Epidermal melanocyte (primary cell): Measurements from ENCODE around the gene GPR17.

Experiments
- DNase-seq: peaks from one replicate; pipeline ENCODE4 v3.0.0; 2011; ENCODE audit warnings: low spot score; ENCODE audit not compliant: insufficient read length

The GPR17 gene

DNA sequence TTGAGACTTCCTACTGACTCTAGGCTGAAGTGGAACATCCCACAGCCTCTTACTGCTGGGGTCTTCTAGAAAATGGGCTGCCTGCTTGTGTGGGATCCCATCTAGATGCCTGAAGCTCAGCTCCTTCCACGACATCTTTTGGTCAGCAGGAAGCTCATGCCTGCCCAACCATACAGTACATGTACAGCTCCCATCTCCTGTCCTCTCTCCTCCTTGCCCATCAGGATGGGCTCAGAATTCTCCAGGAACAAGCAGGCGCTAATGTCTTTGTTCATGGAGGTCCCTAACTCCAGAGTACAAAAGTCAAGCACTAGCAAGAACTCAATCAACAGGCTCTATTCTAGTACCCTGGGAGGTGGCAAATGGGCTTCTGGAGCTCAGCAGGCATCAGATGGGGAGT, 31.7 kb upstream of the GPR17 start:
- no peak for DNase-seq

GRCh38 chr2:127614731-127615130, 31.2 kb upstream of the GPR17 start:
- DNase-seq = peak; percentile 87

DNA sequence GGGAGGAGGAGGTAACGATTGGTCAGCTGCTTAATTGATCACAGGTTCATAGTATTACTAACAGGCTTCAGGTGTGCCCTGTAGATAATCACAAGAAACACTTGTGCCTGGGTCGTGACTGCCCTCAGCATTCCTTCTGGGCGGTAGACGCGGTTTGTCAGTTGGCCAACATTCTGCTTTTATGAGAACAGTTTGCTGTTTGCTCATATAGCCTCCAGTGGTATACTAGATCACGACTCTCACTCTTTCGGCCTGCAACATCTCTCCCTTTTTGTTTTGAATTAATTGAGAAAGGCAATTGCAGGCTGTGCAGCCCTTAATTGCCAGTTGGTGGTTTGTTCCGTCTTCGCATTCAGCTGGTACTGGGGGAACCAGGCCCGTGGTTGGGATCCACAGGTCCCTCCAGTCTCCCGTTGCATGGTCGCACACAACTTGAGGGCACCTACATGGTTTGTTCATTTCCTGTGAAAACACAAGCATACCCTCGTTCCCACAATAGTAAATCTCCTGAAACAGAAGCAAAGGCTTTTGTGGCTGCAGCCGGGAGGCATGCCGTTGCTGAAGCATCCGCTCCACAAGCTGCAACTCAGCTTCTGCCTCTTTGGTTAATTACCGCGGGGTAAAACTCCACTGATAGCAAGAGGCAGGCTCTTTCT, 30.3 kb upstream of the GPR17 start:
- DNase-seq = peak; percentile 69

DNA sequence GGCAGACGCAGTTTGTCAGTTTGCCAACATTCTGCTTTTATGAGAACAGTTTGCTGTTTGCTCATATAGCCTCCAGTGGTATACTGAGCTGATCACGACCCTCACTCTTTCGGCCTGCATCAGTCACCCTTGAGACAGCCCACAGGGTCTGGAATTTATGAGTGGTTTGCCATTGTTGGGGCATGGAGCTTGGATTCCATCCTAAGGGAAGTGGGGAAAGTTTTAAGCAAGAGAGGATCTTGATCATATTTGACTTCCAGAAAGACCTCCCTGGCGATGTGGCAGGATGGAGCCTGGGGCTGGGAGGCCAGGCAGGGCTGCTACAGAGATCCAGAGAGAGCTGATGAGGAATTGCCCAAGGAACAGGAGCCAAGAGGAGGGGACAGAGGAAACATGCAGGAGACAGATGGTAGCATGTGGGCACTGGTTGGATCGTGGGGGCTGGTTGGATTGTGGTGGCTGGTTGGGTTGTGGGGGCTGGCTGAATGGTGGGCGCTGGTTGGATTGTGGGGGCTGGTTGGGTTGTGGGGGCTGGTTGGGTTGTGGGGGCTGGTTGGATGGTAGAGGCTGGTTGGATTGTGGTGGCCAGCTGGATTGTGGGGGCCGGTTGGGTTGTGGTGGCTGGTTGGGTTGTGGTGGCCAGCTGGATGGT, 27.3 kb upstream of the GPR17 start:
- no peak for DNase-seq

- no peak for DNase-seq
Measured at GRCh38 chr2:127619203-127619590, 26.8 kb upstream of the GPR17 start.

DNA sequence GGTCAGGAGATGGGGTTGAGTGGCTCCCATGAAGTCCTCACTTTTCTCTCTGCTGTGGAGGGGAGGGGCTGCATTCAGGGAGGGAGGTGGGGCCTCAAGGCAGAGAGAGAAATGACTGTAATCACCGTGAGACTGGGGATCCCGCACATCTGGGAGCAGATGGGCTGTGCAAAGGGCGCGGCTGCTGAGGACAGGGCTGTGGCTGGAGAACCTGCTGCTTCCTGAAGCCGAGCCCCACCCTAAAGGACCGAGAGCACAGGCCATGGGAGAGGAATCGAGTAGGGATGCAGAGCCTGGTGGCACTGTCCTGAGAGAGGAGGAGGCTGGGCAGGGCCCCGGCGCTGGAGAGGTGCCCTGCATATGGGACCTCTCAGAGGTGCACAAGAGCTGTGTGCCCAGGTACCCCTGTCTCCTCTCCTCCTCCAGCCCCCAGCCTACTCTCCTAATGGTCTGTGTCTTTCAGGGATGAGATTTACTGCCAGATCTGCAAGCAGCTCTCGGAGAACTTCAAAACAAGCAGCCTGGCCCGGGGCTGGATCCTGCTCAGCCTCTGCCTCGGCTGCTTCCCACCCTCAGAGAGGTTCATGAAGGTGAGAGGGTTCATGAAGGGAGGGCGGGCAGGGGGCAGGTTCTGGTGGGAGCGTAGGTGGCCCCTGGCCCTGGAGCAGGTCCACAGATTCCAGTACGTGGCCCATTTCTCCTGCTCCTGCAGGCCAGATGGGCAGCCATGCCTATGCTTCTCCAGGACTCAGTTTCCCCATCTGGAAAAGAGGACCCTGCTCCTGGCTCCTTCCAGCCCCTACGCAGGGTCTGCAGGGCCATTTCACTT, 25.9 kb upstream of the GPR17 start:
- no peak for DNase-seq

- DNase-seq = no peak
Measured at GRCh38 chr2:127620866-127621265, 25.1 kb upstream of the GPR17 start.

GRCh38 chr2:127621981-127622431, 23.9 kb upstream of the GPR17 start:
- DNase-seq = no peak

- no peak for DNase-seq
Measured at GRCh38 chr2:127622561-127623387, 23.2 kb upstream of the GPR17 start.

DNA sequence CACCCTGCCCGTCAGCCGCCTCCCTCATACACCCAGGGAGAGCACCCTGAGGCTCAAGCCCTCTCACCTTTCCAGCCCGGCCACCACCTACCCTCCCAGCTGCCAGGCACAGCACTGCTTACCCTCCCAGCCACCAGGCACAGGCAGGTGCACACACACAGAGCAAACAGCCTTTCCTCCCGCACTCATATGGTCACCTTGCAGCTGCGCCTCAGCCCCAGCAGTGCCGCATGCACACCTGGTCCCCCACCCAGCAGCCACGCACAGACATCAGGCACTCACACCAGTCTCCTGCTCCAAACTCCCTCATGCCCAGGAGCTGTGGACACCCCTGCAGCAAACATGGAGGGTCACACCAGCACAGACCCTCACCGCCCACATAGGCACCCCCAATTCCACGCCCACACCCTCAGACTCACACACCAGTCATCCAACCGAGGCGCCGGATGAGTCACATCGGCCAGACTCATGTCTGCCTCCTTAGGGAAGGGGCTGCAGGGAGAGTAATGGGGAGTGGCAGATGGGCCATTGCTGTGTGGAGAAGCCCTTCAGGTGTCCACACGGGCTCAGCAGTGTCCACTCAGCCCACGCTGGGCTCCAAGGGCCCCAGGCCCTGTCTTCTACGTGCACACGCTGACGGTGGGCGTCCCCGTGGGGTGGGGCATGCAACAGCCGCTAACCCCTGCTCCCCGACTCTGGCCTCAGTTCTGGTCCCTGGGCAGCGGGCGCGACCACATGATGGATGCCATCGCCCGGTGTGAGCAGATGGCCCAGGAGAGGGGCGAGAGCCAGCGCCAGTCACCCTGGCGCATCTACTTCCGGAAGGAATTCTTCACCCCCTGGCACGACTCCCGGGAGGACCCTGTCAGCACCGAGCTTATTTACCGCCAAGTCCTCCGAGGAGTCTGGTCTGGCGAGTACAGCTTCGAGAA, 22.3 kb upstream of the GPR17 start:
- DNase-seq = no peak

GRCh38 chr2:127624320-127624755, 21.6 kb upstream of the GPR17 start:
- no peak for DNase-seq

GRCh38 chr2:127624756-127625571, 21.0 kb upstream of the GPR17 start:
- no peak for DNase-seq

GRCh38 chr2:127625572-127625951, 20.4 kb upstream of the GPR17 start:
- no peak for DNase-seq

- no peak for DNase-seq
Measured at GRCh38 chr2:127626175-127626574, 19.8 kb upstream of the GPR17 start.

GRCh38 chr2:127626917-127627739, 18.8 kb upstream of the GPR17 start:
- no peak for DNase-seq

GRCh38 chr2:127627740-127628571, 18.0 kb upstream of the GPR17 start:
- no peak for DNase-seq

GRCh38 chr2:127628767-127629614, 17.0 kb upstream of the GPR17 start:
- DNase-seq = no peak
